ENCODE results near the gene EVI5L. TPM values are rescaled to one million over a fixed set of nuclear protein-coding genes. Genes with fewer than 3 reads are reported as not detected.
A peak's percentile ranks its signal among the peaks of the same experiment; 100 is the strongest.

The EVI5L gene
- total and polyA plus RNA-seq, 2 of the 13 experiments (the other 11 are each of a cell fraction or from before 2014, with no cell fraction given) = 1.7 to 2.4 TPM

DNA sequence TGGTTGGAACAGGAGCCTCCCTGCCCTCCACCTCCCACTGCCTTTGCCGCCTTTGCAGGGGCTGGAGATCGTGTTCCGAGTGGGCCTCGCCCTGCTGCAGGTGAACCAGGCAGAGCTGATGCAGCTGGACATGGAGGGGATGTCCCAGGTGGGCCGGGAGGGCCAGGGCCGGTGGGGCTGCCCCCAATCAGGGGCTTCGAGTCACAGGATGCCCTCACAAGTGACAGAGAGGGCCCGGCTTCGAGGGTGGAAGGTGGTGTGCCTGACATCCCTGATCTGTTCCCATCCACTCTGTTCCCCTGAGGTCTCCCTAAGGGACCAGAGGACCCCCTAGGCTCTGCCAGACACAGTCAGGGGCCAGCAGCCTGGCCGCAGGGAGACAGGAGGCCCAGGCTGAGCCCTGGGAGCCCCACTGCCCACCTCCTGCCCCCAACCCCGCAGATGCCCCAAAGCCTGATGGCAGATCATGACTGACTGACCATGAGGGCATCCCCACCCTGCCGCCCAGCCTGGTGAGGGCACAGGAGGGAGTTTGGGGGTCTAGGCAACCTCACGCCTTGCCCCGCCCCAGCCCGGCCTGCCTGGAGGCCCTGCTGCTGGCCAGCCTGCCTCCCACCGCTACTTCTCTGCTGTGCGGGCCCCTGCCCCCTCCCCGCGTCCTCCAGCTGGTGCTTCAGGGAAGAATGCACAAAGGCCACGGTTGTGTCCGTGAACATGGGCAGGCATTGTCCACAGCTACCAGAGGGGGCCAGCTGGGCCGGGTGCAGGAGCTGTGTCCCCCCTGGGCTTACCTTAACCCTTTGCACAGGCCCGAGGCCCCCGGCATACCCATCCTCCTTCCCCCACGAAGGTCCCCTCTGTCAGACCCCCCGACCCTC, 21.8 kb downstream of the EVI5L start (continued):
- TF ChIP-seq ETS1 (CRISPR knock-in tag; IDR thresholded peaks at IDR 0.05) = no peak
- TF ChIP-seq, protein P1, sequence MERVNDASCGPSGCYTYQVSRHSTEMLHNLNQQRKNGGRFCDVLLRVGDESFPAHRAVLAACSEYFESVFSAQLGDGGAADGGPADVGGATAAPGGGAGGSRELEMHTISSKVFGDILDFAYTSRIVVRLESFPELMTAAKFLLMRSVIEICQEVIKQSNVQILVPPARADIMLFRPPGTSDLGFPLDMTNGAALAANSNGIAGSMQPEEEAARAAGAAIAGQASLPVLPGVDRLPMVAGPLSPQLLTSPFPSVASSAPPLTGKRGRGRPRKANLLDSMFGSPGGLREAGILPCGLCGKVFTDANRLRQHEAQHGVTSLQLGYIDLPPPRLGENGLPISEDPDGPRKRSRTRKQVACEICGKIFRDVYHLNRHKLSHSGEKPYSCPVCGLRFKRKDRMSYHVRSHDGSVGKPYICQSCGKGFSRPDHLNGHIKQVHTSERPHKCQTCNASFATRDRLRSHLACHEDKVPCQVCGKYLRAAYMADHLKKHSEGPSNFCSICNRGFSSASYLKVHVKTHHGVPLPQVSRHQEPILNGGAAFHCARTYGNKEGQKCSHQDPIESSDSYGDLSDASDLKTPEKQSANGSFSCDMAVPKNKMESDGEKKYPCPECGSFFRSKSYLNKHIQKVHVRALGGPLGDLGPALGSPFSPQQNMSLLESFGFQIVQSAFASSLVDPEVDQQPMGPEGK (CRISPR knock-in tag; IDR thresholded peaks at IDR 0.05) = peak; percentile 57; the same call in 1 of the 2 replicates

DNA sequence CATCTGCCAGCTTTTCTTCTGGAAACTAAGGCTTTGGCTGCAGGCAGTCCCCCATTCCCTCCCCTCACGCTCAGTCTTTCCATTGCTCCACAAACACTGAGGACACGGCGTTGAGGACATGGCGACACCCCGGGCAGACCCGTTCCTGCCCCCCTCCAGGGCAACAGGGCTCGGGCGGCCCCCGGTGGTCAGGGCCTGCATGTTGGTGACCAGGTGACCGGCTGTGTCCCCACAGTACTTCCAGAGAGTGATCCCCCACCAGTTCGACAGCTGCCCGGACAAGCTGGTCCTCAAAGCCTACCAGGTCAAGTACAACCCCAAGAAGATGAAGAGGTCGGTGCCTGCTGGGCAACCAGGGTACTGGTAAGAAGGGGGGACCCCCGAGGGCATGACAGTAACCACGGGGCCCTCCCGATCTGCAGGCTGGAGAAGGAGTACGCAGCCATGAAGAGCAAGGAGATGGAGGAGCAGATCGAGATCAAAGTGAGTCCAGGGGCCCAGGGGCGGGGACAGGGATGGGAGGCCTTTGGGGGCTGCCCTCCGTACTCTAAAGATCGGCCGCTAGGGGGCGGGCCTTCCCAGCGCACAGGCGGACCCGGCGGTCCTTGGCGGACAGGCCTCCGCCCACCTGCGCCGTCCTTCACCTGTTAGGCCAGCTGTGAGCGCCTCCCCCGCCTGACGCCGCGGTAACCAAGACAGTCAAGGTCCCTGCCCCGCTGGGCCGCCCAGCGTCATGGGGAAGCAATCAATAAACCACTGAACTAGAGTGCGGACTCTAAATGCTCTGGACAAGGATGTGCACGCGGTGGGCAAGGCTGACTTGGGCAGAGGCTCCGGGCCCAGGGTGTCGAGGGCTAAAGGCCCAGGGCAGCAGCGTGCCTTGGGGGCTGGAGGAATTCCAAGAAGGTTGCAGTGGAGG, 23.1 kb downstream of the EVI5L start:
- 2% methylated on average over 20 of the region's 45 CpGs for WGBS (ENCODE audit: low lambda C conversion rate)
- peak; percentile 93 for ATAC-seq
- intact Hi-C loops (cut with micrococcal nuclease; ENCODE audit: unreplicated experiment) = loop anchor here (2.0 kb wide), 2 partner anchors 50 to 72 kb away; partner anchors contain the start of gene MAP2K7
- Histone ChIP-seq H3K4me1 (ENCODE audit: insufficient read depth, low read length) (peaks cover 24% of the 10 kb centered on the region), H3K4me3 (replicated peaks in 1 of 3; ENCODE audit: insufficient read depth in 1 of 3, low read depth in 2 of 3, low read length in 3 of 3) (peak overlapping the region in 1 of 3 experiments; percentile 60; a peak in 3 of 6 replicates), H3K9me3 (ENCODE audit: low read length) (no peaks in the 10 kb centered on the region), H3K36me3 (replicated peaks in 1 of 2; ENCODE audit: control insufficient read depth in 1 of 2, insufficient read depth in 2 of 2, low read length in 2 of 2) (no peaks in the 10 kb centered on the region), H3K9ac (ENCODE audit: insufficient read depth, low read depth, low read length) (no peak overlapping the region), H4K20me1 (ENCODE audit: insufficient read depth, low read length) (no peaks in the 10 kb centered on the region), H3K27ac (ENCODE audit: extremely low read length, insufficient read depth, low read length) (peak overlapping the region; percentile 58), H3K4me2 (ENCODE audit: low read depth, low read length) (peak overlapping the region; percentile 65), H3K27me3 (ENCODE audit: control insufficient read depth in 1 of 2, insufficient read depth in 2 of 2, low read length in 2 of 2) (peaks cover 0 to 5% of the 10 kb centered on the region in 2 experiments; a peak in 2 of 5 replicates), H3K79me2 (ENCODE audit: insufficient read depth, low read length) (no peaks in the 10 kb centered on the region), H2AFZ (ENCODE audit: low read length) (no peak overlapping the region)
- in situ Hi-C loops (cut with HindIII; ENCODE audit: extremely low pct_ligation_motif_present, low pct_unique_long_range_greater_than_20kb) = loop anchor here (5.0 kb wide), 1 partner anchor 69 kb away; the partner anchor contains the start of gene SNAPC2
- ChIA-PET POLR2A (interaction anchor here (0.5 to 2.8 kb wide), 8 partner anchors 10 to 91 kb away, joined by 3 to 21 read pairs (median 6); partner anchors contain the start of genes LRRC8E, MAP2K7, SNAPC2 and TIMM44), CTCF (ENCODE audit: low intra/inter-chr PET ratio, low total read pairs) (interaction anchor here (1.2 to 2.3 kb wide), 5 partner anchors 16 to 72 kb away, joined by 4 to 28 read pairs (median 5); partner anchors contain the start of genes CTXN1, MAP2K7 and SNAPC2)
- no TSS peak for BruUV-seq (replicated peaks)
- peak; percentile 84 for FAIRE-seq
- peak; percentile 90 for DNase-seq (ENCODE audit: low spot score)
- TF ChIP-seq ZNF790 (CRISPR knock-in tag; IDR thresholded peaks at IDR 0.05; ENCODE audit: borderline replicate concordance) = peak; percentile 40; the same call in 1 of the 2 replicates
- TF ChIP-seq HMGA1 (CRISPR knock-in tag; conservative IDR thresholded peaks at IDR 0.05) = no peak
- TF ChIP-seq SNRNP70 (IDR thresholded peaks at IDR 0.05; ENCODE audit: low read depth, low read length) = no peak
- TF ChIP-seq, protein P2, sequence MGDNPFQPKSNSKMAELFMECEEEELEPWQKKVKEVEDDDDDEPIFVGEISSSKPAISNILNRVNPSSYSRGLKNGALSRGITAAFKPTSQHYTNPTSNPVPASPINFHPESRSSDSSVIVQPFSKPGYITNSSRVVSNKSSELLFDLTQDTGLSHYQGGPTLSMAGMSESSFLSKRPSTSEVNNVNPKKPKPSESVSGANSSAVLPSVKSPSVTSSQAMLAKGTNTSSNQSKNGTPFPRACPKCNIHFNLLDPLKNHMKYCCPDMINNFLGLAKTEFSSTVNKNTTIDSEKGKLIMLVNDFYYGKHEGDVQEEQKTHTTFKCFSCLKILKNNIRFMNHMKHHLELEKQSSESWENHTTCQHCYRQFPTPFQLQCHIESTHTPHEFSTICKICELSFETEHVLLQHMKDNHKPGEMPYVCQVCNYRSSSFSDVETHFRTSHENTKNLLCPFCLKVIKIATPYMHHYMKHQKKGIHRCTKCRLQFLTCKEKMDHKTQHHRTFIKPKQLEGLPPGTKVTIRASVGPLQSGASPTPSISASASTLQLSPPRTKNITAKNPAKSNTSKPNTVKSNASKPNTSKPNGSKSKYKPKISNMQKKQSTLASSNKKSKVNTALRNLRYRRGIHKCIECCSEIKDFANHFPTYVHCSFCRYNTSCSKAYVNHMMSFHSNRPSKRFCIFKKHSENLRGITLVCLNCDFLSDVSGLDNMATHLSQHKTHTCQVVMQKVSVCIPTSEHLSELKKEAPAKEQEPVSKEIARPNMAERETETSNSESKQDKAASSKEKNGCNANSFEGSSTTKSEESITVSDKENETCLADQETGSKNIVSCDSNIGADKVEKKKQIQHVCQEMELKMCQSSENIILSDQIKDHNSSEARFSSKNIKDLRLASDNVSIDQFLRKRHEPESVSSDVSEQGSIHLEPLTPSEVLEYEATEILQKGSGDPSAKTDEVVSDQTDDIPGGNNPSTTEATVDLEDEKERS (CRISPR knock-in tag; IDR thresholded peaks at IDR 0.05) = 0 out of 2 replicates have a peak, but pooled peaks have one; percentile 21
- TF ChIP-seq, protein P3, sequence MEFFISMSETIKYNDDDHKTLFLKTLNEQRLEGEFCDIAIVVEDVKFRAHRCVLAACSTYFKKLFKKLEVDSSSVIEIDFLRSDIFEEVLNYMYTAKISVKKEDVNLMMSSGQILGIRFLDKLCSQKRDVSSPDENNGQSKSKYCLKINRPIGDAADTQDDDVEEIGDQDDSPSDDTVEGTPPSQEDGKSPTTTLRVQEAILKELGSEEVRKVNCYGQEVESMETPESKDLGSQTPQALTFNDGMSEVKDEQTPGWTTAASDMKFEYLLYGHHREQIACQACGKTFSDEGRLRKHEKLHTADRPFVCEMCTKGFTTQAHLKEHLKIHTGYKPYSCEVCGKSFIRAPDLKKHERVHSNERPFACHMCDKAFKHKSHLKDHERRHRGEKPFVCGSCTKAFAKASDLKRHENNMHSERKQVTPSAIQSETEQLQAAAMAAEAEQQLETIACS (CRISPR knock-in tag; IDR thresholded peaks at IDR 0.05) = peak; percentile 53
